GM11168 (cell line): ENCODE measurements around the gene FRMD8.

ENCODE experiments used
- in situ Hi-C: fragments of 300-500 bp; cut with MboI; formaldehyde crosslinking; loops from one replicate; pipeline ENCODE4 v1.12.0; 2022; ENCODE audit warnings: low sequenced_read_pairs; ENCODE audit not compliant: unreplicated experiment

Gene FRMD8

GRCh38 chr11:65392186-65392829 lies 5.9 kb downstream of the FRMD8 start:
- in situ Hi-C loops, result no loop called here

- in situ Hi-C loops, result no loop called here
Observed at GRCh38 chr11:65392899-65393298, 6.5 kb downstream of the FRMD8 start.

GRCh38 chr11:65393513-65394079 lies 7.2 kb downstream of the FRMD8 start:
- in situ Hi-C loops, result no loop called here

- in situ Hi-C loops, result no loop called here
Observed at GRCh38 chr11:65394125-65394536, 7.7 kb downstream of the FRMD8 start.

- in situ Hi-C loops, result no loop called here
Observed at GRCh38 chr11:65395961-65396530, 9.6 kb downstream of the FRMD8 start.

- in situ Hi-C loops, result no loop called here
Observed at GRCh38 chr11:65396769-65397745, 10.6 kb downstream of the FRMD8 start.

- in situ Hi-C loops, result no loop called here
Observed at GRCh38 chr11:65398362-65398910, 12.0 kb downstream of the FRMD8 start.

GRCh38 chr11:65399249-65399648 lies 12.8 kb downstream of the FRMD8 start:
- in situ Hi-C loops, result no loop called here

GRCh38 chr11:65399845-65400244 lies 13.4 kb downstream of the FRMD8 start:
- in situ Hi-C loops, result no loop called here

GRCh38 chr11:65400307-65401072 lies 14.1 kb downstream of the FRMD8 start:
- in situ Hi-C loops, result no loop called here

GRCh38 chr11:65401073-65401802 lies 14.8 kb downstream of the FRMD8 start:
- in situ Hi-C loops, result no loop called here

- in situ Hi-C loops, result no loop called here
Observed at GRCh38 chr11:65401803-65402248, 15.4 kb downstream of the FRMD8 start.

GRCh38 chr11:65402790-65403189 lies 16.4 kb downstream of the FRMD8 start:
- in situ Hi-C loops, result no loop called here

- in situ Hi-C loops, result no loop called here
Observed at GRCh38 chr11:65403607-65404121, 17.2 kb downstream of the FRMD8 start.

- in situ Hi-C loops, result no loop called here
Observed at GRCh38 chr11:65404210-65404609, 17.8 kb downstream of the FRMD8 start.

GRCh38 chr11:65404638-65405339 lies 18.4 kb downstream of the FRMD8 start:
- in situ Hi-C loops, result no loop called here

- in situ Hi-C loops, result no loop called here
Observed at GRCh38 chr11:65410936-65411680, 24.7 kb downstream of the FRMD8 start.

- in situ Hi-C loops, result no loop called here
Observed at GRCh38 chr11:65411681-65412070, 25.2 kb downstream of the FRMD8 start.
